Astrocyte (in vitro differentiated cells and primary cell): ENCODE results near the gene HELT.
"Not testable (repeated sequence)": the region's sequence is repeated elsewhere in the genome, so short reads cannot be mapped to it uniquely, and the experiment has no call there.

ENCODE experiments used
- EZH2 ChIP-seq: IDR thresholded peaks from 2 replicates; pipeline ENCODE4 v1.6.1; 2012; ENCODE audit warnings: mild to moderate bottlenecking, low read length, inconsistent platforms; ENCODE audit not compliant: insufficient read depth
- TF ChIP-seq, protein P1 (sequence below): IDR thresholded peaks from 2 replicates; pipeline ENCODE4 v1.5.1; 2011; ENCODE audit warnings: low read depth, mild to moderate bottlenecking, inconsistent platforms, low read length, moderate library complexity; ENCODE audit not compliant: insufficient read depth

DNA sequence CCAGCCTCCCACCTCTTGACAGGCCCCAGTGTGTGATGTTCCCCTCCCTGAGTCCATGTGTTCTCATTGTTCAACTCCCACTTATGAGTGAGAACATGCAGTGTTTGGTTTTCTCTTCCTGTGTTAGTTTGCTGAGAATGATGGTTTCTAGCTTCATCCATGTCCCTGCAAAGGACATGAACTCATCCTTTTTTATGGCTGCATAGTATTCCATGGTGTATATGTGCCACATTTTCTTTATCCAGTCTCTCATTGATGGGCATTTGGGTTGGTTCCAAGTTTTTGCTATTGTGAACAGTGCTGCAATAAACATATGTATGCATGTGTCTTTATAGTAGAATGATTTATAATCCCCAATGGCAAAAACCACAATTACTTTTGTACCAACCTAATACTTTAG is 20.6 kb upstream of the HELT start:
- TF ChIP-seq EZH2: not testable (repeated sequence)
- TF ChIP-seq, protein P1, sequence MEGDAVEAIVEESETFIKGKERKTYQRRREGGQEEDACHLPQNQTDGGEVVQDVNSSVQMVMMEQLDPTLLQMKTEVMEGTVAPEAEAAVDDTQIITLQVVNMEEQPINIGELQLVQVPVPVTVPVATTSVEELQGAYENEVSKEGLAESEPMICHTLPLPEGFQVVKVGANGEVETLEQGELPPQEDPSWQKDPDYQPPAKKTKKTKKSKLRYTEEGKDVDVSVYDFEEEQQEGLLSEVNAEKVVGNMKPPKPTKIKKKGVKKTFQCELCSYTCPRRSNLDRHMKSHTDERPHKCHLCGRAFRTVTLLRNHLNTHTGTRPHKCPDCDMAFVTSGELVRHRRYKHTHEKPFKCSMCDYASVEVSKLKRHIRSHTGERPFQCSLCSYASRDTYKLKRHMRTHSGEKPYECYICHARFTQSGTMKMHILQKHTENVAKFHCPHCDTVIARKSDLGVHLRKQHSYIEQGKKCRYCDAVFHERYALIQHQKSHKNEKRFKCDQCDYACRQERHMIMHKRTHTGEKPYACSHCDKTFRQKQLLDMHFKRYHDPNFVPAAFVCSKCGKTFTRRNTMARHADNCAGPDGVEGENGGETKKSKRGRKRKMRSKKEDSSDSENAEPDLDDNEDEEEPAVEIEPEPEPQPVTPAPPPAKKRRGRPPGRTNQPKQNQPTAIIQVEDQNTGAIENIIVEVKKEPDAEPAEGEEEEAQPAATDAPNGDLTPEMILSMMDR: not testable (repeated sequence)
